GM12865 (cell line): ENCODE measurements around the gene SCAF4.

Source experiments
- DNase-seq: peaks from one replicate; pipeline ENCODE4 v3.0.0; 2010; ENCODE audit warnings: low read depth
- H3K4me3 ChIP-seq: 2 replicates; pipeline ENCODE4 v1.5.1; 2011; ENCODE audit warnings: mild to moderate bottlenecking, low read depth, low read length, control low read depth
- TF ChIP-seq, protein P1 (sequence below): IDR thresholded peaks from 2 replicates; pipeline ENCODE4 v1.5.1; 2011; ENCODE audit warnings: low read length, control low read depth, low read depth, inconsistent platforms; ENCODE audit not compliant: insufficient read depth; ENCODE audit errors: missing control alignments

The SCAF4 gene

GRCh38 chr21:31629972-31630711, 101.8 kb downstream of the SCAF4 start:
- H3K4me3 ChIP-seq = no peak overlapping the region
- no peak for DNase-seq
- TF ChIP-seq, protein P1, sequence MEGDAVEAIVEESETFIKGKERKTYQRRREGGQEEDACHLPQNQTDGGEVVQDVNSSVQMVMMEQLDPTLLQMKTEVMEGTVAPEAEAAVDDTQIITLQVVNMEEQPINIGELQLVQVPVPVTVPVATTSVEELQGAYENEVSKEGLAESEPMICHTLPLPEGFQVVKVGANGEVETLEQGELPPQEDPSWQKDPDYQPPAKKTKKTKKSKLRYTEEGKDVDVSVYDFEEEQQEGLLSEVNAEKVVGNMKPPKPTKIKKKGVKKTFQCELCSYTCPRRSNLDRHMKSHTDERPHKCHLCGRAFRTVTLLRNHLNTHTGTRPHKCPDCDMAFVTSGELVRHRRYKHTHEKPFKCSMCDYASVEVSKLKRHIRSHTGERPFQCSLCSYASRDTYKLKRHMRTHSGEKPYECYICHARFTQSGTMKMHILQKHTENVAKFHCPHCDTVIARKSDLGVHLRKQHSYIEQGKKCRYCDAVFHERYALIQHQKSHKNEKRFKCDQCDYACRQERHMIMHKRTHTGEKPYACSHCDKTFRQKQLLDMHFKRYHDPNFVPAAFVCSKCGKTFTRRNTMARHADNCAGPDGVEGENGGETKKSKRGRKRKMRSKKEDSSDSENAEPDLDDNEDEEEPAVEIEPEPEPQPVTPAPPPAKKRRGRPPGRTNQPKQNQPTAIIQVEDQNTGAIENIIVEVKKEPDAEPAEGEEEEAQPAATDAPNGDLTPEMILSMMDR = no peak

DNA sequence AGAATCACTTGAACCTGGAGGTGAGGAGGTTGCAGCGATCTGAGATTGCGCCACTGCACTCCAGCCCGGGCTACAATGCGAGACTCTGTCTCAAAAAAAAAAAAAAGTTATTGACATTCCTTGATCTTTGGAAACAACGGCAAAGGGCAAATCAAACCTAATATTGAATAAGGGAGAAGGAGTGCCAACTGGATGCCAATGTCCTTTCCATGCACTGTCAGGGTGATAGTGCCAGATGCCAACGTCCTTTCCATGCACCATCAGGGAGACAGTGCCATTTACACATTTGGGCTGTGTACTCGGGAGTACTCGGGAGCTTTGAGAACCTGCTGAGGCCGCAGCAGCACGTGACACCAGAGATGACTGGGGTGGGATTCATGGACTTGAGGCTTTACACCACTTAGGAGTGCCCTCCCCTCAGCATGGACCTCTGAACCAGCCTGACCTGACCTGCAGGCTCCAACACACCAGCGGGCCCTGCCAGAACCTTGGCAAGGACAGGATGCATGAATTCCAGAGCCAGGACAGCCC, 106.9 kb downstream of the SCAF4 start:
- DNase-seq = no peak
- no peak overlapping the region for H3K4me3 ChIP-seq
- TF ChIP-seq, protein P1 = no peak

GRCh38 chr21:31624181-31624580, 107.7 kb downstream of the SCAF4 start:
- TF ChIP-seq, protein P1 = no peak
- no peak for DNase-seq
- no peak overlapping the region for H3K4me3 ChIP-seq

GRCh38 chr21:31623664-31624063, 108.3 kb downstream of the SCAF4 start:
- peak; percentile 24 for DNase-seq
- H3K4me3 ChIP-seq = no peak overlapping the region
- TF ChIP-seq, protein P1 = peak; percentile 12

- DNase-seq = no peak
- no peak overlapping the region for H3K4me3 ChIP-seq
- TF ChIP-seq, protein P1 = no peak
Measured at GRCh38 chr21:31622397-31622796, 109.5 kb downstream of the SCAF4 start.
